IMR-90 (cell line): ENCODE data around the gene COL6A6. TPM values are rescaled to one million over a fixed set of nuclear protein-coding genes. Genes with fewer than 3 reads are reported as not detected.

Source experiments
- ATAC-seq: fragments of 200-7000 bp; cut with Tn5 transposase; 2 replicates; pipeline ENCODE4 v1.9.1; 2020; ENCODE audit warnings: low read depth, mild to moderate bottlenecking, moderate library complexity
- BruUV-seq: library from RNA; stranded (reverse); fragments of 400-500 nt; replicated peaks from 2 replicates; lab custom pipeline; 2021; lab: Mats Ljungman, UMichigan
- CTCF ChIA-PET: fragments of 300-600 bp; formaldehyde crosslinking; extraction: SDS; loops from one replicate; lab custom pipeline; 2021; ENCODE audit warnings: antibody characterized with exemption; lab: Yijun Ruan, JAX
- POLR2A ChIA-PET: fragments of 300-600 bp; sonication (Branson Sonifier 250); formaldehyde crosslinking; loops from one replicate; lab custom pipeline; 2022; ENCODE audit warnings: antibody characterized with exemption; ENCODE audit not compliant: unreplicated experiment; lab: Charles Lee
- DNase-seq: peaks from one replicate; pipeline ENCODE4 v3.0.0; 2013
- H2AFZ ChIP-seq: replicated peaks from 2 replicates; pipeline ENCODE3; 2013; ENCODE audit warnings: low read length, mild to moderate bottlenecking; ENCODE audit not compliant: poor library complexity
- H2AK5ac ChIP-seq: 2 replicates; pipeline ENCODE4 v1.6.1; 2013; ENCODE audit warnings: low read depth, low read length, inconsistent platforms
- H2AK9ac ChIP-seq: replicated peaks from 2 replicates; pipeline ENCODE3; 2013; ENCODE audit warnings: mild to moderate bottlenecking, low read depth, low read length, moderate library complexity; ENCODE audit not compliant: poor library complexity
- H2BK120ac ChIP-seq: 2 replicates; pipeline ENCODE4 v1.6.1; 2013; ENCODE audit warnings: low read depth, low read length, inconsistent platforms
- H2BK15ac ChIP-seq: 3 replicates; pipeline ENCODE4 v1.6.1; 2013; ENCODE audit warnings: low read depth, low read length, inconsistent platforms
- H2BK20ac ChIP-seq: 2 replicates; pipeline ENCODE4 v1.6.1; 2013; ENCODE audit warnings: low read depth, mild to moderate bottlenecking, inconsistent platforms, low read length, moderate library complexity
- H2BK5ac ChIP-seq: 2 replicates; pipeline ENCODE4 v1.6.1; 2013; ENCODE audit warnings: mild to moderate bottlenecking, low read depth, low read length, inconsistent platforms; ENCODE audit not compliant: poor library complexity, severe bottlenecking
- H3K14ac ChIP-seq: replicated peaks from 2 replicates; pipeline ENCODE4 v1.6.1; 2013; ENCODE audit warnings: low read depth, low read length, inconsistent platforms
- H3K18ac ChIP-seq: 2 replicates; pipeline ENCODE4 v1.6.1; 2013; ENCODE audit warnings: low read depth, low read length, control low read depth
- H3K23ac ChIP-seq: 2 replicates; pipeline ENCODE4 v1.6.1; 2013; ENCODE audit warnings: low read depth, low read length, inconsistent platforms
- H3K27ac ChIP-seq: 2 replicates; pipeline ENCODE4 v1.5.1; 2013; ENCODE audit warnings: mild to moderate bottlenecking, control low read depth, low read length; ENCODE audit not compliant: insufficient read depth
- H3K27me3 ChIP-seq: 2 replicates; pipeline ENCODE4 v1.6.1; 2013; ENCODE audit warnings: low read length; ENCODE audit not compliant: control insufficient read depth, insufficient read depth
- H3K36me3 ChIP-seq: 2 replicates; pipeline ENCODE4 v1.6.1; 2013; ENCODE audit warnings: low read length, mixed read lengths; ENCODE audit not compliant: control insufficient read depth, insufficient read depth
- H3K4ac ChIP-seq: 2 replicates; pipeline ENCODE4 v1.6.1; 2013; ENCODE audit warnings: low read depth, low read length, inconsistent platforms
- H3K4me1 ChIP-seq: 2 replicates; pipeline ENCODE4 v1.6.1; 2013; ENCODE audit warnings: low read length, mixed read lengths; ENCODE audit not compliant: control insufficient read depth, insufficient read depth
- H3K4me2 ChIP-seq: 2 replicates; pipeline ENCODE4 v1.6.1; 2013; ENCODE audit warnings: low read depth, mild to moderate bottlenecking, control low read depth, low read length, moderate library complexity
- H3K4me3 ChIP-seq: 2 replicates; pipeline ENCODE4 v1.5.1; 2013; ENCODE audit warnings: low read depth, mild to moderate bottlenecking, control low read depth, low read length, moderate library complexity; ENCODE audit not compliant: insufficient read depth
- H3K56ac ChIP-seq: 2 replicates; pipeline ENCODE4 v1.6.1; 2013; ENCODE audit warnings: low read length, inconsistent platforms; ENCODE audit not compliant: insufficient read depth; ENCODE audit errors: extremely low read depth
- H3K79me1 ChIP-seq, 2 experiments: 2 replicates each; pipeline ENCODE4 v1.6.1; 2013; ENCODE audit warnings: low read length in 2 of 2, inconsistent platforms in 1 of 2, low read depth in 1 of 2
- H3K9ac ChIP-seq: 2 replicates; pipeline ENCODE4 v1.6.1; 2013; ENCODE audit warnings: low read depth, low read length, control low read depth
- H3K9me1 ChIP-seq: 2 replicates; pipeline ENCODE4 v1.6.1; 2013; ENCODE audit warnings: low read length, inconsistent platforms; ENCODE audit not compliant: insufficient read depth
- H3K9me3 ChIP-seq: 2 replicates; pipeline ENCODE4 v1.6.1; 2013; ENCODE audit warnings: low read length; ENCODE audit not compliant: control insufficient read depth, insufficient read depth
- H4K20me1 ChIP-seq: 2 replicates; pipeline ENCODE4 v1.6.1; 2013; ENCODE audit warnings: low read length, inconsistent platforms; ENCODE audit not compliant: insufficient read depth
- H4K5ac ChIP-seq: 2 replicates; pipeline ENCODE4 v1.6.1; 2013; ENCODE audit warnings: mild to moderate bottlenecking, low read depth, low read length, control low read depth
- H4K8ac ChIP-seq, 2 experiments: 2 replicates each; pipeline ENCODE4 v1.6.1; 2013; ENCODE audit warnings: low read depth in 2 of 2, low read length in 2 of 2, control low read depth in 1 of 2, inconsistent platforms in 1 of 2
- H4K91ac ChIP-seq: 2 replicates; pipeline ENCODE4 v1.6.1; 2013; ENCODE audit warnings: low read depth, low read length, inconsistent platforms; ENCODE audit not compliant: insufficient read depth
- BHLHE40 ChIP-seq: fragments of 150-350 bp; IDR thresholded peaks from 2 replicates; pipeline ENCODE4 v1.6.1; 2016; ENCODE audit warnings: mild to moderate bottlenecking, low read depth, low read length
- CEBPB ChIP-seq: IDR thresholded peaks from 2 replicates; pipeline ENCODE4 v1.6.1; 2012; ENCODE audit warnings: low read depth, low read length, improper control_type of control experiment
- CHD1 ChIP-seq: IDR thresholded peaks from 2 replicates; pipeline ENCODE4 v1.6.1; 2012; ENCODE audit warnings: low read depth, low read length, improper control_type of control experiment
- CTCF ChIP-seq: conservative IDR thresholded peaks from 2 replicates; pipeline ENCODE4 v1.5.1; 2012; ENCODE audit warnings: mild to moderate bottlenecking, low read depth, low read length, improper control_type of control experiment
- ELK1 ChIP-seq: fragments of 150-350 bp; IDR thresholded peaks from 2 replicates; pipeline ENCODE4 v1.6.1; 2016; ENCODE audit warnings: low read depth, mild to moderate bottlenecking, low read length, moderate library complexity, borderline replicate concordance
- FOS ChIP-seq: fragments of 150-350 bp; IDR thresholded peaks from 2 replicates; pipeline ENCODE4 v1.6.1; 2016; ENCODE audit warnings: low read depth, low read length
- MAFK ChIP-seq: IDR thresholded peaks from 2 replicates; pipeline ENCODE4 v1.6.1; 2012; ENCODE audit warnings: low read depth, low read length, improper control_type of control experiment
- MAZ ChIP-seq: IDR thresholded peaks from 2 replicates; pipeline ENCODE4 v1.6.1; 2012; ENCODE audit warnings: low read depth, mild to moderate bottlenecking, low read length, improper control_type of control experiment, moderate library complexity, borderline replicate concordance
- MXI1 ChIP-seq: IDR thresholded peaks from 2 replicates; pipeline ENCODE4 v1.6.1; 2012; ENCODE audit warnings: low read depth, mild to moderate bottlenecking, low read length, moderate library complexity, borderline replicate concordance
- NFE2L2 ChIP-seq: fragments of 150-350 bp; IDR thresholded peaks from 2 replicates; pipeline ENCODE4 v1.6.1; 2016; ENCODE audit warnings: low read depth, mild to moderate bottlenecking, low read length
- POLR2A ChIP-seq: IDR thresholded peaks from 2 replicates; pipeline ENCODE4 v1.6.1; 2012; ENCODE audit warnings: mild to moderate bottlenecking, low read depth, low read length
- RAD21 ChIP-seq: IDR thresholded peaks from 2 replicates; pipeline ENCODE4 v1.6.1; 2012; ENCODE audit warnings: low read length, improper control_type of control experiment
- RCOR1 ChIP-seq: IDR thresholded peaks from 2 replicates; pipeline ENCODE4 v1.6.1; 2012; ENCODE audit warnings: mild to moderate bottlenecking, low read length, improper control_type of control experiment; ENCODE audit not compliant: insufficient replicate concordance
- RFX5 ChIP-seq: IDR thresholded peaks from 2 replicates; pipeline ENCODE4 v1.8.0; 2012; ENCODE audit warnings: low read depth, mild to moderate bottlenecking, low read length, moderate library complexity
- SMC3 ChIP-seq: fragments of 150-350 bp; IDR thresholded peaks from 2 replicates; pipeline ENCODE4 v1.6.1; 2016; ENCODE audit warnings: low read depth, mild to moderate bottlenecking, antibody characterized with exemption, low read length, moderate library complexity
- USF2 ChIP-seq: fragments of 150-350 bp; IDR thresholded peaks from 2 replicates; pipeline ENCODE4 v1.6.1; 2017; ENCODE audit warnings: mild to moderate bottlenecking, antibody characterized with exemption, low read length, low read depth
- WGBS, 2 experiments: methylation state at CpG; one replicate each; pipeline versions ENCODE4 v1.1.5 to v1.1.7; 2013; ENCODE audit warnings: missing lambda C conversion rate in 2 of 2; ENCODE audit not compliant: insufficient read length in 1 of 2; ENCODE audit errors: extremely low coverage in 2 of 2; 5-methylcytosine and 5-hydroxymethylcytosine counted together
- dilution Hi-C: fragments of 300-500 bp; cut with HindIII; formaldehyde crosslinking; loops from one replicate; pipeline ENCODE4 v1.14.3; 2018; ENCODE audit warnings: low sequenced_read_pairs; ENCODE audit not compliant: unreplicated experiment
- in situ Hi-C: fragments of 300-500 bp; cut with MboI; formaldehyde crosslinking; loops from 3 replicates; pipeline ENCODE4 v1.14.3; 2019; ENCODE audit warnings: low sequenced_read_pairs, inconsistent platforms, mixed read lengths
- intact Hi-C: fragments of 100-400 bp; cut with micrococcal nuclease; formaldehyde crosslinking; loops from 2 replicates; pipeline ENCODE4 v1.10.0; 2022
- polyA plus RNA-seq, 3 experiments: library from polyadenylated mRNA; depleted of rRNA; stranded (reverse); fragments of >200 nt; gene quantifications; 2 replicates each; pipeline ENCODE4 v1.2.3, GENCODE V29; 2012; ENCODE audit warnings: low replicate concordance in 1 of 3
- total RNA-seq: library from RNA; depleted of rRNA; stranded (reverse); fragments of >200 nt; gene quantifications from 2 replicates; pipeline ENCODE4 v1.2.3, GENCODE V29; 2012

The COL6A6 gene
- total and polyA plus RNA-seq, 2 of the 4 experiments (the other 2 are of a cell fraction) = not detected

GRCh38 chr3:130543322-130543721, 26.3 kb downstream of the COL6A6 start:
- BruUV-seq = no TSS peak
- H3K4ac ChIP-seq = no peak overlapping the region
- no peaks in the 10 kb centered on the region for H3K79me1 ChIP-seq
- H2BK20ac ChIP-seq = no peak overlapping the region
- no peak overlapping the region for H3K4me2 ChIP-seq
- no peaks in the 10 kb centered on the region for H3K9me1 ChIP-seq
- ATAC-seq (no peak), DNase-seq (no peak)
- H3K18ac ChIP-seq = no peak overlapping the region
- H4K91ac ChIP-seq = no peak overlapping the region
- H4K20me1 ChIP-seq = no peaks in the 10 kb centered on the region
- no peak overlapping the region for H4K8ac ChIP-seq
- no peak overlapping the region for H3K56ac ChIP-seq
- no peak overlapping the region for H2BK120ac ChIP-seq
- ChIA-PET CTCF (no interaction called here), POLR2A (no interaction called here)
- H3K27ac ChIP-seq = no peak overlapping the region
- H3K9me3 ChIP-seq = no peaks in the 10 kb centered on the region
- in situ Hi-C loops (no loop called here), intact Hi-C loops (no loop called here), dilution Hi-C loops (no loop called here)
- WGBS, 2 experiments = no CpG with 5 or more reads among the region's 3 CpGs
- no peak overlapping the region for H2AK5ac ChIP-seq
- no peaks in the 10 kb centered on the region for H3K36me3 ChIP-seq
- H3K23ac ChIP-seq = no peak overlapping the region
- TF ChIP-seq ELK1 (no peak), MAZ (no peak), RFX5 (no peak), CTCF (no peak), POLR2A (no peak), NFE2L2 (no peak), CHD1 (no peak), RAD21 (no peak), RCOR1 (no peak), SMC3 (no peak), FOS (no peak), BHLHE40 (no peak), MXI1 (no peak), USF2 (no peak), CEBPB (no peak), MAFK (no peak)
- H2BK5ac ChIP-seq = no peak overlapping the region
- H3K4me3 ChIP-seq = no peak overlapping the region
- no peak overlapping the region for H2AFZ ChIP-seq
- H4K5ac ChIP-seq = no peak overlapping the region
- H3K14ac ChIP-seq = no peak overlapping the region
- H2AK9ac ChIP-seq = no peak overlapping the region
- H3K27me3 ChIP-seq = no peaks in the 10 kb centered on the region
- H3K9ac ChIP-seq = no peak overlapping the region
- no peaks in the 10 kb centered on the region for H3K4me1 ChIP-seq
- H2BK15ac ChIP-seq = no peak overlapping the region
